IPS-NIHi7 (cell line): Measurements from ENCODE around the gene CCDC33.
"Not testable (repeated sequence)": the region's sequence is repeated elsewhere in the genome, so short reads cannot be mapped to it uniquely, and the experiment has no call there.

ENCODE experiments used
- DNase-seq: peaks from one replicate; pipeline ENCODE4 v3.0.0; 2012; ENCODE audit warnings: mixed read lengths; ENCODE audit errors: extremely low spot score

CCDC33 gene

GRCh38 chr15:74333093-74333492, 97.0 kb downstream of the CCDC33 start:
- DNase-seq, result no peak

DNA sequence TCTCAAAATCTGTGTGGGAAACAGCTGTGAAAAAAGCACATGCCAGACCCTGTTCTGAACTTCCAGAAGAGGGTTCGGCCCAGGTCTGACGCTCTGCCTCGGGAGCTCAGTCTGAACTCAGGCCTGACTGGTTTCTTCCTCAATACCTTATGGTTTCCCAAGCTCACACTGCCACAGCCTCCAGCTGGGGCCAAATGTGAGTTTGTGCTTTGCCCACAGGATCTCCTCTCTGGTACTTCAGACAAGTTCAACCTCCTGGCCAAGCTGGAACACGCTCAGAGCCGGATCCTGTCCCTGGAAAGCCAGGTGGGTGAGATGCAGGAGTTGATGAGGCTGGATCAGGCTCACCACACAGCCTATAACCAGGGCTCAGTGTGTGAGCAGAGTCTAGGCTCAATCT, 97.5 kb downstream of the CCDC33 start:
- no peak for DNase-seq

- DNase-seq, result no peak
Measured at GRCh38 chr15:74334127-74334526, 98.0 kb downstream of the CCDC33 start.

GRCh38 chr15:74335396-74335795, 99.3 kb downstream of the CCDC33 start:
- DNase-seq, result no peak

DNA sequence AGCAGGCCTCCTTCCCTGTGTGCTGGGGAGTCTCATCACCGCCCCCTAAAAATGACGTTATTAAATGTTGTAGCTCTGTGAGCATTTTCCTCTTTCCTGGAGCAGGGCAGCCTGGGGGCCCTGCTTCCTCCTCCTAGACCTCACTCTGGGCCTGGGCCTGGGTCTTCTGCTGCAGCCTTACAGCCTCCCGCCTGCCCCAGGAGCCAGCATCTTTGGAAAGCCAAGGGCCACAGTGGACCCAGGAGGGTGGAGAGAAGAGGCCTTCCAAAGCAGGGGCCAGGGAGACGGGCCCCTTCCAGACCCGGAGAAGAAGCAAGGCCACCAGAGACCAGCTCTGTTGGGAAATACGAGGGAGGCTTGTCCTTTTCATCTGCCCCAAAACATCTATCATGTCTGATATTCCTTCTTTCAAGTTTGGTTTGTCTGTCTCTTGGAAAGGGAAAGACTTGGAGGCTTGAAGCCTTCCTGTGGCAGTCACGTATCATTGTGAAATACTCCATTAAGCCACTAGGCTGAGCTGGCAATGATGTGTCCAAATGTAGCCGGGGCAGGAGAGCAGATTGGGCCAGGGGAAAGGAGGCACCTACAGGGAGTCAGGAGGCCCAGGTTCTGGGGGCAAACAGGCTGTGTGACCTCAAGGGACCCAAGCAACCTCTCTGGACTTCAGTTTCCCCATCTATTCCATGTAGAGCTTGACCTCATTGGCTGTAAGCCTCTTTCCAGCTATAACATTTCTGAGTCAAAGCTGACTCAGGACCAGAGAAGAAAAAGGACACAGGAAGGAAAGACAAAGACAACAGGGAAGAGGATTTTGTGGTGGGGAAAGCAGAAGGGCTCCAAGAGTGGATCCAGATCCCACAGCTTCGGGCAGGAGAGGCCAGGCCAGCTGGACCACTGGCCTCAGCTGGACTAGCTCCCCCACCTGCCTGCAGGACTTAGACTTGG, 100.2 kb downstream of the CCDC33 start:
- DNase-seq, result no peak

DNA sequence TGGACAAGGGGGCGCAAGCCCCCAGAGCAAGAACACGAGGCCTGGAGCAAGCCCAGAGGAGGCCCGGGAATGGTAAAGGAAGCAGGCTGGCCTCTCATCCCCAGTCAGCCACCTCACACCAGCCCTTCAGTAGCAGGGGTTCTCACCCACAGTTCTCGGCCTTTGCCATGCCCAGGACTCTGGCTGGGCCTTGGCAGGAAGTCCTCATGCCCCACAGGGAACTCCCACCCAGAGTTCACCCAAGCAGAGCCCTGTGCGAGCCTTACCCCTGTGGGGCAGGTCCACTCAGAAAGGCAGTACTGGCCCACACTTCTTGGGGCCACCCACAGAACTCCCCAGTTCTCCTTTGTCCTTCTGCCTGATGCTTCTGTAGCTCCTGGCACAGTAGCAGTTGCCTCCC, 101.0 kb downstream of the CCDC33 start:
- DNase-seq, result no peak

DNA sequence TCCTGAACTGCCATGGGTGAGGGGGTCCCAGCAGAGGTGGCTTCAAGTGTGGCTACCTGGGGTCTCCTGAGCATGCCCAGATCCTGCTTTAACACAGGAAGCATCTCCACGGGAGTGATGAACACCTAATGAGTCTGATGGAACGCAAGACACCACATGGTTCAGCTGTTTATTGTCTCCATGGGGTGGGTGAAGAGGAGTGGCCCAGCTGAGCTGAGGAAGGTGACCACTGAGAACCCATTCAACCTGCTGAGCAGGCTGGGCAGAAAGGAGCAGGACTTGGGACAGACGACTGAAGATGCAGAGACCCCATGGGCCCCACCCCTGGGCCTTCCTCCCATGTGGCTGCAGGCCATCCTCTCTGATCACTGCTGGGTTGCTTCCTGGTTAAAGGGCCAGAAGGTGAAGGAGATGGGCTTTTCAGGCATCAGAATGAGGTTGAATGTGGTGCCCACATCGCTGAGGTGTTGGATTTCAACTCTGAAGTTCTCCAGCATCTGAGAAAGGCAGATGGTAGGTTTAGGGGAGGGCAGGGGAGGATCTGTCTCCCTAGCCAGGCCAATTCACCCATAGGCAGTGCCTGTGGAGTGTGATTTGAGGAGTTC, 101.6 kb downstream of the CCDC33 start:
- DNase-seq, result no peak

GRCh38 chr15:74338676-74339075, 102.5 kb downstream of the CCDC33 start:
- DNase-seq, result no peak

DNA sequence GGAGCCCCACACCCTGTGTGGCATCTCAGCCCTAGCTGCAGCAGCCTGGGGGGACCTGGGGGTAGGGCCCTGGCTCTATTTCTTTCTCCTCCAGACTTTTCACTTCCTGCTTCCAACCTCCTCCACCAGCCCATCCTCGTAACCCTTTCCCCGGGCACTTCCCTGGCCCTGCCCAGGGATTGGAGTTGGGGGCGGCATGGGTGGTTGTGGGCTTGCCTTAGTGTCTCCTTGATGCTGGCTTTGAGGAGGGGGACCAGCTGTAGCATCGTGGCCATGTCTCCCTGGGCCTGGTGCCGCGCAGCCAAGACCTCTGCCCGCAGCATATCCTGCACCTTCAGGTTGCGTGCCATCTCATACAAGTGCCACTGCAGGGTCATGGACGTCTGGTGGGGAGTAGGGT, 103.2 kb downstream of the CCDC33 start:
- no peak for DNase-seq

DNA sequence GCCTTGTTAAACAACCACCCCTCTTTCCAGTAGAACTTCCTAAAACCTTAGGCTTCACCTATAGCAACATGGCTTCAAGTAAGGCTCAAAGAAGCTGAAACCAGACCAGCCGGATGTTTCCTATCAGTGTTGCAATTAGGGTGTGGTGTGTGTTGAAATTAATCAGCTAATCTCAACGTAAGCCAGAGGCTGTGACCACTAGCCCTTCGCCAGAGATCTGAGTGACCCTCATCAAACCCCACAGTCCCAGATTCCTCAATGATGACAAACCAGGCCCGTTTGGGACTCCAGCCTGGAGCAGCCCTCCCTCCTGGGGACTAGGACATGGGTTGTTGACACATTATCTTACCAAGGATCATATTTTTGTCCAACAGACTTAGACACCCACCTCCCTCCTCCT, 104.0 kb downstream of the CCDC33 start:
- DNase-seq, result no peak

DNA sequence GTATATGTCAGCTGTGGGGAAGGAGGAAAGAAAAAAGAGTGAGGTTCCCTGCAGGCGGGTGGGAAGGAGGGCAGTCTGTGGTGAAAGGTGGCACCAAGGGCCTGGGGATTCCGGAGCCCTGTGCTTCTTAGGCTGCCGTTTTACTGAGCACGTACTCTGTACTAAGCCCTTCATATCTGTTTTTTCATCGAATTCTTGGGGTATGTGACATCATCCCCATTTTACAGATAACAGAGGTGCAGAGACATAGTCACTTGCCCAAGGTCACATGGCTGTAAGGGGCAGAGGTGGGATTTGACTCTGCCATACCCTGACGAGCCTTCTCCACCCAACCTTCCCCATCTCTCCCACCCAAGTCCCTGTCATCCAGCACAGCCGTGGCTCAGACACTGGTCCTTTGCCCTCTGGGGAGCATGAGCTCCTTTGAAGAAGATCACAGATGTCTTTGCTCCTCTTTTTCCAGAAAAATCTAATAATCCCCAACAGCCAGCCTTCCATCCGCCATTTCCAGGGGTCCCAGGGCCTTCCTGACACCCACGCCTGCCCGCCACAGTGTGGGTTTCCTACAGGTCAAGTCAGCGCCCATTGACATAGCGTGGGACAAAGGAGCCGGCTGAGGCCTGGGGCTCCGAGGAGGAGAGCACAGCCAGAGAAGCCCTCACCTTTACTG, 107.1 kb downstream of the CCDC33 start:
- no peak for DNase-seq

DNA sequence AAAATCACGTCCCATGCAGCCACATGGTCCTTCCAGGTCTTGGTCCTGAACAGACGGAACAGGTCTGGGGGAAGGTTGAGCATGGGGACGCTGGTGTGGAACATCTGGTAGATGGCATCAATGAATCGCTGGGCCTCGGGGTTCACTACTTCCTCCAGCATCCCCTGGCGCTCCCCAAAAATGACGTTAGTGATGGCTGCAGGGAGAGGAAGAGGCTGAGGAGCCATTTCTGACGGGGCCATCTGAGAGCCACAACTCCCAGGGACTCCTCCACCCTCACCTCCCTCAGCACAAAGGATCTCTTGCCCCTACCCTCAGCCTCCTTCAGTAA, 107.6 kb downstream of the CCDC33 start:
- DNase-seq, result no peak

DNA sequence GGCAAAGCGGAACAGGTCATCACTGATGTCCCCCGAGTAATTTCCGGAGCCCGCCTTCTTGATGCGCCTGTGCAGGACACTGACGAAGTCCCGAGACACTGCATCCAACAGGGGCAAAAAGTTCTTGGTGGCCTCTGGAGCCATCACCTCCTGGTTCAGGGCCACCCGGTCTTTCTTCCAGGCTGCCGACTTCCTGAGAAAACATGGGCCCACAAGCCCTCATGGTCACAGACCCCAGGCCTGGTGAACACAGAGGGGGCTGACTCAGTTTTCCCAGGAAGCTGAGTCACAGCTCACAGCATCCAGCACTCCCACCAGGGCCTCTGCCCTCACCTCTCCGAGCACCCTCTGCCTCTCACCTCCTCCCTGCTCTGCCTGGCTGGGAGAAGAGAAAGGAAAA, 108.9 kb downstream of the CCDC33 start:
- no peak for DNase-seq

DNA sequence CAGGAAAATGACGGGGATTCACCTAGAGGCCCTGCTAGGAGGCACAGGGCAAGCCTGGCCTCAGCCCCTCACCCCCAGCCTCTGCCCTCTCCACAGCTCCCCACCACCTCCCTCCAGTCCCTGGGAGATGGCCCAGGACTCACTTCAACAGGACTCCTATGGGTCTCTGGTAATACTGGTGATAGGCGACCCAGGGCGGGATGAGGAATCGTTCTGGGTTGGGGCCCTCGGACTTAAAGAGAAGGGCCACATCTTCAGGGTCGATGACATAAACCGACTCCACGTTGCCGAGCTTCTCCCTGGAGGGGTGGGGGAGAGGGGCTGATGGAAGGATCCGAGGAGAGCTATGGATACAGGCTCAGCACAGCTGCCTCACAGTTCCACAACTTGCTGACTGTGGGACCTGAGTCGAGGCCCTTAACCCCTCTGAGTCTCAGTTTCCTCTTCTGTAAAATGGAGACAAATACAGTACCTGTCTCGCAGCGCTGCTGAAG, 111.7 kb downstream of the CCDC33 start:
- DNase-seq, result no peak

GRCh38 chr15:74349241-74349778, 113.2 kb downstream of the CCDC33 start:
- no peak for DNase-seq

DNA sequence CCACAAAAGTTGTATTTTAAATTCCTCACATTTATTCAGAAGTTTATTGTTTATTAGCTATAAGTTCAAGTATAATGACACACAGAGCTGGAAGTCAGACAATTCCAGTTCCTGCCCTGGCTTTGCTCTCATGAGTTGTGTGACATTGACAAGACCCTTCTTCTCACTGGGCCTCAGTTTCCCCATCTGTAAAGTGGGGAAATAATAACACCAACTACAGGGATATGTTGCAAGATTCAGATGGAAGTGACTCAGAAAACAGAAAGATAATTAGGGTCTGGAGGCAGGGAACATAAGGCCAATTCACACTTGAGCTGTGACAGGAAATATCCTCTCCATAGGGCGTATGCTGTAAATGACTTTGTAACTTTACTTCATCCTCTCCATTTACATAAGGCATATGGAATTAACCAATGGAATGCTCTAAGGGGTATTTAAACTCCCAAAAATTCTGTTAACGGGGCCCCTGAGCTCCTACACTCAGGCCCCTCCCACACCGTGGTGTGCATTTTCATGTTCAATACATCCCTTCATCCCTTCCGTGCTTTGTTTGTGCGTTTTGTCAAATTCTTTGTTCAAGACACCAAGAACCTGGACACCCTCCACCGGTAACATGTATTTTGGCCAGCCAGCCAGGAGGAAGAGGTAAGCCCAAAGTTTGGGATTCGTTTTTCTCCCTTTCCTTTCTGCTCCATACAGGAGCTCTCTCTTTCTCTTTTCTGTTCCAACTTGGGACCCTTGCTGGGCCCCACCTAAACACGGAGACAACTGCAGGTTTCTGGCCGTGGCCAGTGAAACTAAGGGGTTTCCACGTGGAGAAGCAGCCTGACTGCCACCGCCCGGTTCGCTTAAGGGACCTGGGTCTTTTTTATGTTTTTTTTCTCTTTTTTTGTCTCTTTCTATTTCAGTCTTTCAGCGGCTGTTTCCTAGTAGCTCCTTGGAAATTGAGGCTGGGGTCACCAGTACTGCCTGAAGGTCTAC, 114.5 kb downstream of the CCDC33 start:
- DNase-seq, result no peak

GRCh38 chr15:74351670-74352069, 115.5 kb downstream of the CCDC33 start:
- DNase-seq, result no peak

DNA sequence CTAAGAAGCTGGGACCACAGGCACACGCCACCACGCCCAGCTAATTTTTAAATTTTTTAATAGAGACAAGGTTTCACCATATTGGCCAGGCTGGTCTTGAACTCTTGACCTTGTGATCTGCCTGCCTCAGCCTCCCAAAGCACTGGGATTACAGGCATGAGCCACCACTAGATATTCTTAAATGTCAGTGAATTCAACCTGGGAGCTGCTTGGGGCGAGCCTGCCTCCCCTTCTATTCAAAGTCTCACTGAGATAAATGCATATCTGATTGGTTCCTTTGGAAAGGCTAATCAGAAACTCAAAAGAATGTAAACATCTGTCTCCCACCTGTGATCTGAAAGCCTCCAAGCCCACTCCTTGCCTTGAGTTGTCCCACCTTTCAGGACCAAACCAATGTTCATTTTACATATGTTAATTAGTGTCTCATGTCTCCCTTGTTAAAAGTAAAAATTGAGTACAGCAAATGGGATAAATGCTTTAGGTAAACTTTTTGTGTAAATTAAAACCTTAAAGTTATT, 116.3 kb downstream of the CCDC33 start:
- no peak for DNase-seq

GRCh38 chr15:74353992-74354391, 117.9 kb downstream of the CCDC33 start:
- DNase-seq, result not testable (repeated sequence)

DNA sequence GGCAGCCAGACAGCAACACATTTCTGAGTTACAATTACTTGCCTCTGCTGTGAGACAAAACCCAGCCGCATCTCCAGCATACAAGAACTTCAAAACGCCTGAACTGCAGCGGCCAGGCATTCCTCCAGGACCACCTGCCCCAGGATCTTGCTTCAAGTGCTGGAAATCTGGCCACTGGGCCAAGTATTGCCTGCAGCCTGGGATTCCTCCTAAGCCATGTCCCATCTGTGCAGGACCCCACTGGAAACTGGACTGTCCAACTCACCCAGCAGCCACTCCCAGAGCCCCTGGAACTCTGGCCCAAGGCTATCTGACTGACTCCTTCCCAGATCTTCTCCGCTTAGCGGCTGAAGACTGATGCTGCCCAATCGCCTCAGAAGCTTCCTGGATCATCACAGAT, 119.9 kb downstream of the CCDC33 start:
- DNase-seq, result not testable (repeated sequence)

- not testable (repeated sequence) for DNase-seq
Measured at GRCh38 chr15:74357514-74357913, 121.4 kb downstream of the CCDC33 start.
